HG03108 (cell line): ENCODE results near the gene LIMS2.
A peak's percentile ranks its signal among the peaks of the same experiment; 100 is the strongest.

ENCODE experiments used
- ATAC-seq: cut with Tn5 transposase; IDR thresholded peaks from one replicate; pipeline ENCODE4 v1.9.1; 2021; ENCODE audit warnings: moderate library complexity; ENCODE audit not compliant: unreplicated experiment

The LIMS2 gene

GRCh38 chr2:127635380-127636237 is 39.7 kb downstream of the LIMS2 start:
- ATAC-seq, result no peak

- no peak for ATAC-seq
Observed at GRCh38 chr2:127634626-127635379, 40.5 kb downstream of the LIMS2 start.

- ATAC-seq, result no peak
Observed at GRCh38 chr2:127634066-127634617, 41.2 kb downstream of the LIMS2 start.

GRCh38 chr2:127633556-127634065 is 41.7 kb downstream of the LIMS2 start:
- ATAC-seq, result no peak

GRCh38 chr2:127632592-127633489 is 42.5 kb downstream of the LIMS2 start:
- ATAC-seq, result peak; percentile 48

GRCh38 chr2:127631997-127632581 is 43.2 kb downstream of the LIMS2 start:
- no peak for ATAC-seq

- ATAC-seq, result no peak
Observed at GRCh38 chr2:127631541-127631996, 43.8 kb downstream of the LIMS2 start.

GRCh38 chr2:127630864-127631540 is 44.3 kb downstream of the LIMS2 start:
- no peak for ATAC-seq

GRCh38 chr2:127630096-127630863 is 45.0 kb downstream of the LIMS2 start:
- no peak for ATAC-seq

- no peak for ATAC-seq
Observed at GRCh38 chr2:127629637-127630036, 45.7 kb downstream of the LIMS2 start.

- ATAC-seq, result no peak
Observed at GRCh38 chr2:127628767-127629614, 46.3 kb downstream of the LIMS2 start.

GRCh38 chr2:127627740-127628571 is 47.4 kb downstream of the LIMS2 start:
- no peak for ATAC-seq

GRCh38 chr2:127626917-127627739 is 48.2 kb downstream of the LIMS2 start:
- no peak for ATAC-seq

- ATAC-seq, result no peak
Observed at GRCh38 chr2:127626175-127626574, 49.2 kb downstream of the LIMS2 start.

- ATAC-seq, result no peak
Observed at GRCh38 chr2:127625572-127625951, 49.8 kb downstream of the LIMS2 start.
